Progenitor cell of endocrine pancreas (in vitro differentiated cells): ENCODE data around the gene MPP7. TPM values are rescaled to one million over a fixed set of nuclear protein-coding genes. Genes with fewer than 3 reads are reported as not detected.

ENCODE experiments used
- DNase-seq: peaks from one replicate; pipeline ENCODE4 v3.0.0; 2021; ENCODE audit warnings: low spot score; ENCODE audit not compliant: unreplicated experiment
- H3K27ac Mint-ChIP-seq: 2 replicates; pipeline ENCODE4 v1.8.0; 2021; ENCODE audit warnings: mild to moderate bottlenecking, moderate library complexity, mixed read lengths
- H3K27me3 Mint-ChIP-seq: 2 replicates; pipeline ENCODE4 v1.8.0; 2021; ENCODE audit warnings: mixed read lengths
- H3K36me3 Mint-ChIP-seq: 2 replicates; pipeline ENCODE4 v1.8.0; 2022; ENCODE audit warnings: mixed read lengths; ENCODE audit not compliant: insufficient read depth
- H3K4me1 Mint-ChIP-seq: 2 replicates; pipeline ENCODE4 v1.8.0; 2021; ENCODE audit warnings: low read depth, mixed read lengths
- H3K4me3 Mint-ChIP-seq: 2 replicates; pipeline ENCODE4 v1.8.0; 2021; ENCODE audit warnings: low read depth, mild to moderate bottlenecking, moderate library complexity, mixed read lengths
- H3K9me3 Mint-ChIP-seq: 2 replicates; pipeline ENCODE4 v1.8.0; 2021; ENCODE audit warnings: low read depth, mixed read lengths
- total RNA-seq: library from RNA; stranded (reverse); gene quantifications from 2 replicates; pipeline ENCODE4 v1.2.1, GENCODE V29; 2021
- TF ChIP-seq, protein P1 (sequence below): fragments of 200-600 bp; sonication (generic); IDR thresholded peaks from one replicate; pipeline ENCODE4 v1.5.0; 2021; ENCODE audit warnings: antibody characterized with exemption, mild to moderate bottlenecking; ENCODE audit not compliant: unreplicated experiment

MPP7 gene
- total RNA-seq, 1 donor from 2014 or later = 17.5 TPM

DNA sequence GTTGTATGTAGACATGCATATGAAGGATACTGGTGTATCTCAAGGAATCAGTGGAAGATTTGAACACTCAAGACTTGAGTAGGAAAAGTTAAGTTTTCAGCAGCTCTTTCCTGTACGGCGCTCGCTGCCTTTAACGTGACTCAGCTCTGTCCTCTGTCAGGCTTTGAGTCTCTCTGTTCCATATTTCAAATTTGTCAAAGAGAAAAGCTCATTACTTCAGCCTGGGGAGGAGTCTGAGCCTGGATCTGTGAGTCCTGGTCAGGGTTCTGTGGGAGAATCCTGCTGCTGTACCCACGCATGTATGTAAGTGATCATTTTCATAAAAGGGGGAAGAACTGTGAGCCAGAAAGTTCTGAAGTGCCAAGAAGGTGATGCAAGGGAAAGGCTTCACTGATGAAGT is 13.8 kb upstream of the MPP7 start:
- Mint-ChIP-seq H3K4me3 (no peak overlapping the region), H3K36me3 (no peaks in the 10 kb centered on the region), H3K4me1 (no peaks in the 10 kb centered on the region), H3K27me3 (peaks cover 9% of the 10 kb centered on the region), H3K9me3 (peaks cover 6% of the 10 kb centered on the region), H3K27ac (no peak overlapping the region)
- TF ChIP-seq, protein P1, sequence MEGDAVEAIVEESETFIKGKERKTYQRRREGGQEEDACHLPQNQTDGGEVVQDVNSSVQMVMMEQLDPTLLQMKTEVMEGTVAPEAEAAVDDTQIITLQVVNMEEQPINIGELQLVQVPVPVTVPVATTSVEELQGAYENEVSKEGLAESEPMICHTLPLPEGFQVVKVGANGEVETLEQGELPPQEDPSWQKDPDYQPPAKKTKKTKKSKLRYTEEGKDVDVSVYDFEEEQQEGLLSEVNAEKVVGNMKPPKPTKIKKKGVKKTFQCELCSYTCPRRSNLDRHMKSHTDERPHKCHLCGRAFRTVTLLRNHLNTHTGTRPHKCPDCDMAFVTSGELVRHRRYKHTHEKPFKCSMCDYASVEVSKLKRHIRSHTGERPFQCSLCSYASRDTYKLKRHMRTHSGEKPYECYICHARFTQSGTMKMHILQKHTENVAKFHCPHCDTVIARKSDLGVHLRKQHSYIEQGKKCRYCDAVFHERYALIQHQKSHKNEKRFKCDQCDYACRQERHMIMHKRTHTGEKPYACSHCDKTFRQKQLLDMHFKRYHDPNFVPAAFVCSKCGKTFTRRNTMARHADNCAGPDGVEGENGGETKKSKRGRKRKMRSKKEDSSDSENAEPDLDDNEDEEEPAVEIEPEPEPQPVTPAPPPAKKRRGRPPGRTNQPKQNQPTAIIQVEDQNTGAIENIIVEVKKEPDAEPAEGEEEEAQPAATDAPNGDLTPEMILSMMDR = no peak
- no peak for DNase-seq

- Mint-ChIP-seq H3K36me3 (no peaks in the 10 kb centered on the region), H3K27me3 (peaks cover 12% of the 10 kb centered on the region), H3K27ac (no peak overlapping the region), H3K4me1 (no peaks in the 10 kb centered on the region), H3K9me3 (peaks cover 6% of the 10 kb centered on the region), H3K4me3 (no peak overlapping the region)
- TF ChIP-seq, protein P1 = no peak
- no peak for DNase-seq
Observed at GRCh38 chr10:28315140-28315539, 12.3 kb upstream of the MPP7 start.

GRCh38 chr10:28314211-28314610 is 11.3 kb upstream of the MPP7 start:
- DNase-seq = no peak
- no peak overlapping the region for H3K27ac Mint-ChIP-seq
- no peaks in the 10 kb centered on the region for H3K4me1 Mint-ChIP-seq
- no peaks in the 10 kb centered on the region for H3K36me3 Mint-ChIP-seq
- H3K27me3 Mint-ChIP-seq = peaks cover 16% of the 10 kb centered on the region
- peaks cover 6% of the 10 kb centered on the region for H3K9me3 Mint-ChIP-seq
- no peak overlapping the region for H3K4me3 Mint-ChIP-seq
- TF ChIP-seq, protein P1 = no peak

DNA sequence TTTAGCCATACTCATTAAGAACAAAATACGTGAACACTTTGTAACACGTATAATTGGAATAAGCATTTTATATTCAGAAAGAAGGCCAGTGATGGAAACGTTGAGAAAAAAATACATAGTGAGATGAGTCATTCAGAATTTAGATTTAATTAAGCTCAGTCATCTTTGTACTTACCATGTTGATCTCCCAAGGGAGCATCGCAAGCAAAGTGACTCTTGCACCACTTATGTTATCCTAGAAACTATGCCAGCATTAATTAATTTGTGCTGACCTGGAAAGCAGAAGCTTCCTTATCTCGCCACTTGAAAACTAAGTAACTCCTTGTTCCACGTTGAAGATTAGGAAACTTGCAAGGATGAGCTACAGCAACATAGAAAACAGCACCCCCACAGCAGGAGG is 9.7 kb upstream of the MPP7 start:
- no peak for DNase-seq
- Mint-ChIP-seq H3K9me3 (peaks cover 6% of the 10 kb centered on the region), H3K36me3 (no peaks in the 10 kb centered on the region), H3K27ac (no peak overlapping the region), H3K4me1 (no peaks in the 10 kb centered on the region), H3K27me3 (peaks cover 21% of the 10 kb centered on the region), H3K4me3 (no peak overlapping the region)
- TF ChIP-seq, protein P1 = no peak

DNA sequence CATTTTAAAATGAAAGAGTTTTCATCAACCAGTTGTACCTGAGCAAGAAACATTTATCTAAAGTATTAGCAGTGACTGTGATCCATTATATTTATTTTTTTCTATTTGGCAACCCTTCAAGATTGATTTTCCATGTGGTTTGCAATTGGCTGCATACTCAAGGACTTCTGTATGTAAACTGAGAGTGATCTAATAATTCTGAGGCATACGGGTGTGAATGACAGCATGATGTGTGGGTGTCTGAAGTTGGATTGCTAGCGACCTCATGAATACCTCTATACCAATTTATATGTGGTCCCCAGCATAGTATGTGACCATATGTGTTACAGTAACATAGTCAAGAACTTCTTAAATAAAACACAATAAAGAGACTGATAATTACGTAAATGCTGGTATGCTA is 8.2 kb upstream of the MPP7 start:
- no peak for DNase-seq
- no peak overlapping the region for H3K27ac Mint-ChIP-seq
- peaks cover 6% of the 10 kb centered on the region for H3K9me3 Mint-ChIP-seq
- H3K27me3 Mint-ChIP-seq = peaks cover 29% of the 10 kb centered on the region
- TF ChIP-seq, protein P1 = no peak
- H3K36me3 Mint-ChIP-seq = no peaks in the 10 kb centered on the region
- H3K4me1 Mint-ChIP-seq = no peaks in the 10 kb centered on the region
- H3K4me3 Mint-ChIP-seq = no peak overlapping the region
